A673 (cell line): Measurements from ENCODE around the gene WT1. TPM values are rescaled to one million over a fixed set of nuclear protein-coding genes. Genes with fewer than 3 reads are reported as not detected.

Source experiments
- BruUV-seq: library from RNA; stranded (reverse); fragments of 400-500 nt; replicated peaks from 2 replicates; lab custom pipeline; 2021; lab: Mats Ljungman, UMichigan
- CTCF ChIA-PET: fragments of 300-600 bp; sonication (Branson Sonifier 250); formaldehyde crosslinking; loops from one replicate; lab custom pipeline; 2022; ENCODE audit warnings: antibody characterized with exemption; lab: Charles Lee
- POLR2A ChIA-PET: fragments of 300-600 bp; sonication (Branson Sonifier 250); formaldehyde crosslinking; loops from one replicate; lab custom pipeline; 2022; ENCODE audit warnings: antibody characterized with exemption; ENCODE audit not compliant: low non-redundant PET; lab: Charles Lee
- DNase-seq: peaks from one replicate; pipeline ENCODE4 v3.0.0-alpha.2; 2015; ENCODE audit warnings: low spot score
- H3K27ac ChIP-seq: fragments of 200-600 bp; sonication (generic); 2 replicates; pipeline ENCODE4 v1.5.1; 2016; ENCODE audit warnings: mixed run types, low read depth, mild to moderate bottlenecking, mixed read lengths, antibody characterized with exemption, low read length; ENCODE audit not compliant: poor library complexity, severe bottlenecking
- H3K27me3 ChIP-seq: fragments of 200-600 bp; sonication (generic); replicated peaks from 2 replicates; pipeline ENCODE4 v1.6.1; 2017; ENCODE audit warnings: mixed run types, low read depth, mild to moderate bottlenecking, mixed read lengths, antibody characterized with exemption, low read length; ENCODE audit not compliant: insufficient read depth, poor library complexity
- H3K36me3 ChIP-seq: fragments of 200-600 bp; sonication (generic); 2 replicates; pipeline ENCODE4 v1.6.1; 2016; ENCODE audit warnings: mixed run types, mild to moderate bottlenecking, mixed read lengths, antibody characterized with exemption, low read length; ENCODE audit not compliant: insufficient read depth, poor library complexity, severe bottlenecking
- H3K4me1 ChIP-seq: fragments of 200-600 bp; sonication (generic); 2 replicates; pipeline ENCODE4 v1.6.1; 2017; ENCODE audit warnings: mixed run types, mild to moderate bottlenecking, mixed read lengths, antibody characterized with exemption, low read length; ENCODE audit not compliant: insufficient read depth, poor library complexity, severe bottlenecking
- H3K4me3 ChIP-seq: fragments of 200-600 bp; sonication (generic); 2 replicates; pipeline ENCODE4 v1.5.1; 2016; ENCODE audit warnings: low read depth, mixed run types, mild to moderate bottlenecking, mixed read lengths, low read length; ENCODE audit not compliant: poor library complexity, severe bottlenecking
- H3K9me3 ChIP-seq: fragments of 200-600 bp; sonication (generic); 2 replicates; pipeline ENCODE4 v1.6.1; 2016; ENCODE audit warnings: mixed run types, low read depth, mild to moderate bottlenecking, mixed read lengths, antibody characterized with exemption, low read length; ENCODE audit not compliant: poor library complexity, severe bottlenecking
- CTCF ChIP-seq: fragments of 300-800, 200-600 bp; sonication (generic); conservative IDR thresholded peaks from 2 replicates; pipeline ENCODE4 v1.5.1; 2017; ENCODE audit warnings: low read depth, mild to moderate bottlenecking, antibody characterized with exemption, low read length, moderate library complexity, mixed read lengths
- EZH2 ChIP-seq: fragments of 200-600 bp; sonication (generic); IDR thresholded peaks from 2 replicates; pipeline ENCODE4 v1.6.1; 2017; ENCODE audit warnings: borderline replicate concordance, low read depth, mild to moderate bottlenecking, mixed read lengths, antibody characterized with exemption, low read length; ENCODE audit not compliant: poor library complexity, severe bottlenecking
- intact Hi-C: fragments of 100-400 bp; cut with micrococcal nuclease; formaldehyde crosslinking; loops from one replicate; pipeline ENCODE4 v1.10.0; 2022; ENCODE audit not compliant: unreplicated experiment
- total RNA-seq: library from RNA; stranded (reverse); gene quantifications from 2 replicates; pipeline ENCODE4 v1.2.3, GENCODE V29; 2021

Gene WT1
- total RNA-seq, 1 experiment from 2014 or later, result 10.4 TPM

DNA sequence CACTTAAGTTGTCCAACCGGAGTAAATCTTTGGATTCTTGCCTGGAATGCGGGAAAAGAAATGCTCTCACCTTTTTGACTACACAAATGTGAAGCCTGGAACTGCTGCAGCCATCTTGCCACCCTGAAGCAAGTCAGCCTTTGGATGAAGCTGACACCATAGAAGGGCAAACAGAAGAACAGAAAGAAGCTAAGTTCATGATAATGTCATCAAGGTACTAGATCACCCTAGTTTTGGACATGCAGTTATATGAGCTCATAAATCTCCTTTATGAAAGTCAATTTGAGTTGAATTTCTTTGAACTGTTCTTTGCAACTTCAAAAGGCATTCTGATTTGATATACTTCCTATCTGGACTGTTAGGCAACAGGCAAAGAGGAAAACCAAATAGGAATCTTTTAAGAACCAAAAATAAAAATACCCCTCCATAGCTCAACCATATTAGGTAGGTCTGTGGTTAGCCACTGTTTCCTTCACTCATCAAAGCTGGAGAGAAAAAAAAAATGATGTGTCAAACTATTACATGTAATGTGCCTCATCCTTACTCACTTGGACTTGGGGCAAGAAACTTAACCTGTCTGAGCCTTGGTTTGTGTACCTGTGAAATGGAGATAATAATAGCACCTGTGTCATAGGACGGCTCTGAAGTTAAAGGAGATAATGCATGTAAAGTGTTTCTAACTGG is 91.9 kb downstream of the WT1 start:
- POLR2A ChIA-PET, result no interaction called here
- DNase-seq, result no peak
- TF ChIP-seq EZH2, result no peak
- TF ChIP-seq CTCF, result no peak
- no peak overlapping the region for H3K27ac ChIP-seq
- H3K4me1 ChIP-seq, result no peaks in the 10 kb centered on the region
- intact Hi-C loops, result no loop called here
- no peaks in the 10 kb centered on the region for H3K27me3 ChIP-seq
- no TSS peak for BruUV-seq
- H3K9me3 ChIP-seq, result no peaks in the 10 kb centered on the region
- CTCF ChIA-PET, result no interaction called here
- no peak overlapping the region for H3K4me3 ChIP-seq
- H3K36me3 ChIP-seq, result no peaks in the 10 kb centered on the region

DNA sequence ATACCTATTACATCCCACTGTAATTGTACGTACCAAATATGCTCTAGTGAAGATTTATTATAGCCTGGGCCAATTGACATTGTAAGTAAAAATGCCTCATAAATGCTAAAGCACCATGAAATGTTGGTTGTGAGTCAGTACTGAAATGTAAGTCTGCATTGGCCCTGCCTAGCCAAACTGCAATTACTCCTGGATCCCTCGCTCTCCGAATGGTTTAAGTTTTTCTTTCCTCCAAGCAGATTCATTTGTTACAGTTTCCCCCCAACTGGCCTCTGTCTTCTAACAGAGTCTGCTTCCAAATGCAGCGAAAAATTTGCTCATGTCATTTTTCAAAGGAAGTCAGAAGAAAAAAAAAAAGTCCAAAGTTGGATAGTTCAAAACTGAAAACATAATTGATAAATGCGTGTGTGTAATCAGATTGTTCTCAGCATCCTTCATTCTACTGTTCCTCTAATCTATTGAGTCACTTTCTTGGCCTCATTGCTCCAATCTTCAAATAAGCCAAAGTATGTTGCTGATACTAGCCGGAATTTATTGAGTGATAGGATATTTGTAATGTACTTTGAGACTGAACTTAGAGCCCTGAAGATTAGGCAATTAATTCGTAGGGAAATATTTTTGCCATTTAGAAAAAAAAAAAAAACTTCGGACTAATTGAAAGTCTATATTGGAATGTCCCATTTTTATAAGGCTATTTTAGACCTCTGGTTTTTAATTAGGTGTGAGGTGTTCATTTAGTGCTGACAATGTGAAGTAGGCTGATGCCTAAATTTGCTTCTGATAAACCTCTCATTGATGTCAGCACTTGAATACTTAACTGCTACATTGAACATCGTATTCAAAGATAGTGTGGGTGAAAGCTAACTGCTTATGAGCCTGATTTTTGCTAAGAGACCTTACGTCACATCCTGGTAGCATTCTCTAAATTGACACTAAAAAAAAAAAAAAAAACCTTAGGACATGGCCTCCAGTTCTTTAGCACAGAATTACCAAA is 93.4 kb downstream of the WT1 start:
- POLR2A ChIA-PET, result no interaction called here
- Histone ChIP-seq H3K4me3 (no peak overlapping the region), H3K27ac (no peak overlapping the region), H3K27me3 (no peaks in the 10 kb centered on the region), H3K9me3 (no peaks in the 10 kb centered on the region), H3K4me1 (no peaks in the 10 kb centered on the region), H3K36me3 (no peaks in the 10 kb centered on the region)
- intact Hi-C loops, result no loop called here
- no peak for TF ChIP-seq CTCF
- TF ChIP-seq EZH2, result no peak
- no TSS peak for BruUV-seq
- CTCF ChIA-PET, result interaction anchor here (1.6 kb wide), 1 partner anchor 29 kb away, joined by 4 read pairs; no protein-coding TSS in a partner anchor
- DNase-seq, result no peak

DNA sequence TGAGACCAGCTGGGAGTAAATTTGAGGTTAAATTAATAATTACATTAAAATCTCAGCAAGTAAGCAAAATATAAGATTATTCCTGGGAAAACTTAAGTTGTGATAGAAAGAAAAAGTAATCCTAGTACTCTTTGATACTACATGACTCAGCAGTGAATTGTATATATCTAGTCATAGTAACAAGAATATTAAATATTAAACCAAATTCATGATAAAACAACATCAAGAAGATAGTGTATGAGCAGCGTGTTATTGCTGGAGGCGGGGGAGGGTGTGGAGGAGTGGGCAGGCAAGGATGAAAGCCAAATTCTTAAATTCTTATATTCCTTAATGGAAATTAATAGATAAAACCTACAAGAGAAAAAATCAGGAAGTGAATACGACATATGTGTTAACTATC is 95.2 kb downstream of the WT1 start:
- ChIA-PET CTCF (interaction anchor here (0.6 to 1.6 kb wide), 2 partner anchors 27 to 34 kb away, joined by 4 to 16 read pairs; no protein-coding TSS in a partner anchor), POLR2A (no interaction called here)
- no peak for DNase-seq
- BruUV-seq, result no TSS peak
- TF ChIP-seq CTCF (no peak), EZH2 (no peak)
- Histone ChIP-seq H3K4me3 (no peak overlapping the region), H3K27ac (no peak overlapping the region), H3K36me3 (no peaks in the 10 kb centered on the region), H3K4me1 (no peaks in the 10 kb centered on the region), H3K9me3 (no peaks in the 10 kb centered on the region), H3K27me3 (no peaks in the 10 kb centered on the region)
- intact Hi-C loops, result no loop called here

Other genes starting within 250 kb of the WT1 start
- 1,025 and 1,119 TPM in 2 replicates for gene EIF3M, start 148.3 kb upstream of the WT1 start, total RNA-seq